Measurements from ENCODE around the gene TRIM2.
A peak's percentile ranks its signal among the peaks of the same experiment; 100 is the strongest.

TRIM2 gene

DNA sequence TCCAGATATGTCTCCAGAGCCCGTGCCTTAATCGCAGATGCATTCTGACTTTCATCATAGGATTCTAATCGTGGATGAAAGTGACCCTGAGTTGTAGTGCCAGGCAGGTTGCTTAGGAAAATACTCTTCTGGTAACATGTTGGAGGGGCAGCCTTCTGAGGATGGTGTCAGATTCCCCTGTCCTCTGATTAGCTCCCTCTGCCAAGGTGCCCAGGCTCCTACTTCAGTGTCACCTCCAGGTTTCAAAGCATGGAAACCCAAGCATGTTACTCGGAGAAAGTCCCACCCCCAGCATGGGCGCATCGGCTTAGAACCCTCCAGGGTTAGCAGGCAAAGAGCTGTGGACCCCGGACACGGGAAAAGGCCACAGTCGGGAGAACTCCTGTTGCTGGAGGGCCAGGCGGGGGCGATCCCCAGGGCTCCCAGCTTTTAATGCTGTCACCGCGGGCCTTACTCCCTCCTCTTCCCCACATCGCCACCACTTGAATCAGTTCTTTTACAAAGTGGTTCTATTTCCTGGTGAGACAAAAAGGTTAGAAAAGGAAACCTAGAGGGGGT is 44.5 kb downstream of the TRIM2 start:
- DNase-seq (ENCODE audit: low spot score) = no peak

DNA sequence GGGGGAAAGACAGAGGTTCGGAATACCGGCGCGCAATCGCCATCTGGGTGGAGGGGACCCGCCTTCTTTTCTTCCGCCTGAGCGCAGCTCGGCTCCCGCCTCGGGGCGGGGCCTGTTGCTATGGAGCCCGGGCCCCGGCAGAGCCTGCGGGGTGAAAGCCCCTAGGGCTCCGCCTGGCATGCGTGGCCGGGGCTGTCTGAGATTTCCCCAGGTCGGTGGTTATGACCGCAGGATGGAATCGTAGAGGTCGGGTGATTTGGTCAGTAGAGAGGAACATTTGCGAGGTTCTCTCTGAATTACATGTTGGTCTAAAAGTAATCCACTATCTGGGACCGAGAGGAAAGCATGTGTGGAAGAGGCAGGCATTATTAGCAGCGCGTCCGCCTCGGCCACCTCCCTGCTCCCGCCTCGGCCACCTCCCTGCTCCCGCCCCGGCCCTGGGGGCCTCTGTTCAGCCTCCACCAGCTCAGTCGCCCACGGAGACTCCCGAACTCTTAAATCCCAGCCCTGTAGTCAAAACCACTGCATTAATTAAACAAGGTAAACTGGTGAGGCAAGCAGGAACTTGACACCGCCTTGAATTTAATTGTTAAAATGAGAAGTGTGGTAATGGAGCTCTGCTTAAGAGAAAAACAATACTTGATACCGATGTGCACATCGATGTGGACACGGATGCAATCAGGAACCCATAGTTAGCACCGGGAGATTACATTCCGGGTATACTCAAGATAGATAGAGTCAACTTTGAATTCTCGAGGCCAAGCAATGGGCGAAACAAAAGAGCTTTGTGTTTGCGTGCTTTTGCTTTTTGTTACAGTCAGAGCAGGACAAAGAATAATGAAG is 45.2 kb downstream of the TRIM2 start:
- peak; percentile 67 for DNase-seq (ENCODE audit: low spot score)

- no peak for DNase-seq (ENCODE audit: low spot score)
Observed at GRCh38 chr4:153252122-153252521, 47.9 kb downstream of the TRIM2 start.

GRCh38 chr4:153255233-153255632 is 51.0 kb downstream of the TRIM2 start:
- DNase-seq (ENCODE audit: low spot score) = no peak

GRCh38 chr4:153257151-153257620 is 52.9 kb downstream of the TRIM2 start:
- peak; percentile 33 for DNase-seq (ENCODE audit: low spot score)

DNA sequence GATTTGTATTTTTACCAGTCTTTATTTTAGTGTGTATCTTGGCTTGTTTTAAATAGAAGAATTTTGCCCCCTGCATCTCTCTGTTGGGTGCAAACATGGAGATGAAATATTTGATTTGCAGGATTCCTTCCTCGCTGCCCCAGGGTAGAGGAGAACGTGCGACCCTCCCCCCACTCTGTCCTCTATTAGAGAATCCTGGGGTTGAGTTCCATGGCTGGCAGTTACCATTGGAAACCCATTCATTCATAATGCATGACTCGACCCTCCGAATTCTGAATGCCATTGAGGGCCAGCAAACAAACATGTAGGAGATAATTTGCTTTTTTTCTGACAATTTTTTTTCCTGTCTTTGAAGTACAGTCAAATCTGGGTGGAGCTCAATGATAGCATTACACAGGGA is 53.7 kb downstream of the TRIM2 start:
- no peak for DNase-seq (ENCODE audit: low spot score)

DNA sequence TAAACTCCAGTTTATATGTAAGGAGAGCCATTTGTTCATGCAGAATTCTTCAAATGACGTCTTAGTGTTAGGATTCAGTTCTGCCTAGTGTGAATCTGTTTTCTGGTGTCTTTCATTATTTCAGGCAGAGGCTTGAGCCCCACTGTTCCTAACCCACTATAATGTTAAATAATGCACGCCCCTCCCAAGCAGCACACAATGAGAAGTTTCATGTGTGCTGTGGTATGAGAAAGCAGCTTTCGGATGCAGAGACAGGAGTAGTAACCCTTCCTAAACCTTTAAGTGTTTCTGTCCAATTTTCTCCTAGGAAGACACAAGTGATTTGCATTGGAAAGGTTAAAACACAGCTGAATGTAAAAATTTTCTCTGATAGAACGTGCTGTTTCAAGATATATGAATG is 54.5 kb downstream of the TRIM2 start:
- DNase-seq (ENCODE audit: low spot score) = no peak

DNA sequence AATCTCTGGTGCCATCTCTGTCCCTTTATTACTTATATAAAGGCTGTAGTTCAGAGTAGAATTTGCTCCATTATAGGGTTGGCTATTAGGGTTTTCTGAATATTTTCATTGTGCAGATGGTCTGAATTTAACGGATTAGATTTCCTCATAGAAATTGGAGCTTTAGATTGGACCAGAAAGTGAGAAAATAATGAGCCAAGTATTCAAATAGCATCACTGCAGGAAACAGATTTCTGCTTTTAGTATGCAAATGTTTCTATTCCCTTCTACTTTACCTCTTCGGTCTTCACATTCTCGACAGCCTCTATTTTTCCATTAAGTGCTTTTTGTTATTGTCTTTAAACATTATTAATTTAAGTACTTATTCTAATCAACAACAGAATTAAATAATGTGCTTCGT is 55.4 kb downstream of the TRIM2 start:
- no peak for DNase-seq (ENCODE audit: low spot score)

- no peak for DNase-seq (ENCODE audit: low spot score)
Observed at GRCh38 chr4:153260132-153260531, 55.9 kb downstream of the TRIM2 start.

GRCh38 chr4:153260553-153261300 is 56.5 kb downstream of the TRIM2 start:
- DNase-seq (ENCODE audit: low spot score) = no peak

DNA sequence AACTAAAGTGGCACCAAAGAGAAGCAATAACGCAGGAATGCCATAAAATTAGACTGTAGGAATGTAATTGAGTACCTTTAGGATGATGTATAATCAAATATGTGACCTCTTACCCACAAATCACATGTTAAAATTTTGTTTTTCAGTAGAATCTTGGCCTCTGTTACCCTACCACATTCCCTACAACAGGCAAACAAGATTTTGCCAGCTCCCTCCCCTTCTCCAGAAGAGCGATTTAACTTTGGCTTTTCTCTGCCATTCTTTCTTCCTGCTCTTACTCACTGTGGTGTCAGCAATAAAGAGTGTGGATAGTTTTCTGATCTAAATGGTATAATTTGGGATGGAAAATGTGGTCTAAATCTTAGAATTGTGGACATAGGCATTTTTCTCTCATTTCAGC is 57.2 kb downstream of the TRIM2 start:
- DNase-seq (ENCODE audit: low spot score) = no peak

DNA sequence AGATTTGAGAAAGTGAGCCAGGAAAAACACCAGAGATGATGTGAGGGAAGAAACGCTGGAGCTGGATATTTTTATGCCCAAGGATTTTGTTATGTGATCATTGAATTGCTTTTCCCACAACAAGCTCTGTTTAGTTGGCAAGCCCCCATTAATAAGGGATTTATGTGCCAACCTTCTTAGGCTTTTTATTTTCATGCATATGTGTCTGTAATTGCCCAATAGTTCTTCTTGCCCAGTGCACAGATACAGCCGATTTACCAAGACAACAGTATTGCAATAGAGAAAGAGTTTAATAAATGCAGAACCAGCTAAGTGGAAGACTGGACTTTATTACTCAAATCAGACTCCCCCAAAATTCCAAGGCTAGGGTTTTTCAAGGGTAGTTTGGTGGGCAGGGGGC is 57.7 kb downstream of the TRIM2 start:
- no peak for DNase-seq (ENCODE audit: low spot score)

- DNase-seq (ENCODE audit: low spot score) = no peak
Observed at GRCh38 chr4:153265306-153266047, 61.2 kb downstream of the TRIM2 start.

DNA sequence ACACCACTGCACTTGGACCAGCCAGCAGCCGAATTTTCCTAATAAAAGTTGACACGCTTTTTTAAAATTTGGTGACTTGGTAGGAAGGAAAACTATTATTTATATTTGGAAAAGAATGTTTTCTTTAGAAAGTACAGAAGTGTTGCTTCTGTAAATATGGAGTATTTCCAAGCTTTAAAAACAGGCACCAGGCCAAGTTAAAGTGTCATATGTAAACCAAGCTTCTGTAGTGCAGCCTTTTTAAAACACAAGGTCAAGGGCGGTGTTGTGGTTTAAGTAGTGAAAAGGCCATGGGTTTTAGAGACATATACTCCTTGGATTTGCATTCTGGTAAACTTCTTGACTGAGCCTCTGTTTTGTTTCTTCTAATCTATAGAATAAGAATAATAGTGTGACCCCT is 62.7 kb downstream of the TRIM2 start:
- no peak for DNase-seq (ENCODE audit: low spot score)

DNA sequence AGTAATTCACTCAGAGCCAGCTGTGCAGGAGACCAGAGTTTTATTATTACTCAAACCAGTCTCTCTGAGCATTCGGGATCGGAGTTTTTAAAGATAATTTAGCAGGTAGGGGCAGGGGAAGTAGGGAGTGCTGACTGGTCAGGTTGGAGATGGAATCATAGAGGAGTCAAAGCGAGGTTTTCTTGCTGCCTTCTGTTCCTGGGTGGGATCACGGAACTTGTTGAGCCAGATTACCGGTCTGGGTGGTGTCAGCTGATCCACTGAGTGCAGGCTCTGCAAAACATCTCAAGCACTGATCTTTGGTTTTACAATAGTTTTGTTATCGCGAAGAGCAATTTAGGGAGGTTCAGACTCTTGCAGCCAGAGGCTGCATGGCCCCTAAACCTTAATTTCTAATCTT is 63.6 kb downstream of the TRIM2 start:
- DNase-seq (ENCODE audit: low spot score) = no peak

- no peak for DNase-seq (ENCODE audit: low spot score)
Observed at GRCh38 chr4:153268295-153268694, 64.1 kb downstream of the TRIM2 start.

GRCh38 chr4:153269218-153269990 is 65.2 kb downstream of the TRIM2 start:
- no peak for DNase-seq (ENCODE audit: low spot score)

DNA sequence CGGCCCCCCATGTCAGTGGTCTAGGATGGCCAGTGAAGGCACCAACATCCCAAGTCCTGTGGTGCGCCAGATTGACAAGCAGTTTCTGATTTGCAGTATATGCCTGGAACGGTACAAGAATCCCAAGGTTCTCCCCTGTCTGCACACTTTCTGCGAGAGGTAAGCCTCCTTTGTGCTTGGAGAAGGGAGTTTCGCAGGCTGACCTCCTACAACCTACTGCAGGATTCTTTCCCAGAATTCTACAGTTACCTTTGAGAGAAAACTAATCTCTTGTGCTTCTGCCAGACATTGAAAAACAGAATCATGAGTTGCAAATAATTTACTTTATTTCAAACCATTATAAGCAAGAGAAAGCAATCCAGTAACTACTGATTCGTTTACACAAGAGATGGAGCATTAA is 66.1 kb downstream of the TRIM2 start:
- no peak for DNase-seq (ENCODE audit: low spot score)

DNA sequence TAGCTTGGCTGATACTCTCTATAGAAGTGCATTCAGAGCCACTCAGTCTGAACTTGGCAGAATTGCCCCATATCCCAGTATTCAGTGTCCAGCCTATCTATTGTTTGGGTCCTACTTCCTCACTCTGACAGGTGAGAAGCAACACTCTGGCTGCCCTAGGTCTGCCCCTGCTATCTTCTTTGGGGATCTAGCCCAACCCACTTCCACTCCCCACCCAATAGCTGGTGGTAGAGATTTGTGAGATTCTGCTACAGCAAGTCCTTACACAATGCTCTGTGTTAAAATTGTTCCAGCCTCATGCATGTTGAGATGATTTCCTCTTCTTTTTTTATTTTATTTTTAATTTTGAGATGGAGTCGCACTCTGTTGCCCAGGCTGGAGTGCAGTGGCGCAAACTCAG is 67.6 kb downstream of the TRIM2 start:
- no peak for DNase-seq (ENCODE audit: low spot score)

GRCh38 chr4:153273751-153274150 is 69.5 kb downstream of the TRIM2 start:
- no peak for DNase-seq (ENCODE audit: low spot score)

GRCh38 chr4:153274967-153275366 is 70.7 kb downstream of the TRIM2 start:
- no peak for DNase-seq (ENCODE audit: low spot score)

Measured in RKO (cell line).